OCI-LY1 (cell line): ENCODE data around the gene C16orf87.
A peak's percentile ranks its signal among the peaks of the same experiment; 100 is the strongest.

ENCODE experiments used
- H2AFZ ChIP-seq: fragments of 200-600 bp; sonication (generic), shearing (Covaris generic); 2 replicates; pipeline ENCODE4 v1.6.0; 2014; ENCODE audit warnings: antibody characterized with exemption, mild to moderate bottlenecking, low read length
- H3F3A ChIP-seq: fragments of 200-600 bp; sonication (generic), shearing (Covaris generic); 2 replicates; pipeline ENCODE4 v1.6.0; 2014; ENCODE audit warnings: mild to moderate bottlenecking, antibody characterized with exemption, low read length, moderate library complexity; ENCODE audit not compliant: insufficient read depth
- H3K27ac ChIP-seq: fragments of 200-600 bp; sonication (generic); 2 replicates; pipeline ENCODE4 v1.5.1; 2014; ENCODE audit warnings: low read length, mixed run types, mild to moderate bottlenecking, low read depth; ENCODE audit not compliant: poor library complexity, severe bottlenecking
- H3K27me3 ChIP-seq: fragments of 200-600 bp; sonication (generic); 2 replicates; pipeline ENCODE4 v1.6.0; 2014; ENCODE audit warnings: antibody characterized with exemption, mild to moderate bottlenecking, low read length, moderate library complexity; ENCODE audit not compliant: insufficient read depth
- H3K36me3 ChIP-seq: fragments of 200-600 bp; sonication (generic); 2 replicates; pipeline ENCODE4 v1.6.1; 2014; ENCODE audit warnings: mild to moderate bottlenecking, antibody characterized with exemption, low read length, moderate library complexity, mixed read lengths; ENCODE audit not compliant: insufficient read depth
- H3K4me1 ChIP-seq: fragments of 200-600 bp; sonication (generic); 2 replicates; pipeline ENCODE4 v1.5.1; 2014; ENCODE audit warnings: mild to moderate bottlenecking, low read length, moderate library complexity; ENCODE audit not compliant: insufficient read depth, severe bottlenecking
- H3K4me2 ChIP-seq: fragments of 200-600 bp; sonication (generic), shearing (Covaris generic); 2 replicates; pipeline ENCODE4 v1.6.1; 2014; ENCODE audit warnings: low read length
- H3K4me3 ChIP-seq: fragments of 200-600 bp; sonication (generic); 2 replicates; pipeline ENCODE4 v1.5.1; 2014; ENCODE audit warnings: low read length, low read depth, mild to moderate bottlenecking, mixed read lengths; ENCODE audit not compliant: poor library complexity, severe bottlenecking
- H3K79me2 ChIP-seq: fragments of 200-600 bp; shearing (Covaris generic); 2 replicates; pipeline ENCODE4 v1.6.1; 2016; ENCODE audit warnings: mixed run types, low read length, mixed read lengths; ENCODE audit not compliant: insufficient read depth
- H3K9ac ChIP-seq: fragments of 200-600 bp; sonication (generic), shearing (Covaris generic); 2 replicates; pipeline ENCODE4 v1.6.1; 2014; ENCODE audit warnings: mild to moderate bottlenecking, low read length, mixed read lengths
- H3K9me2 ChIP-seq: fragments of 200-600 bp; sonication (generic), shearing (Covaris generic); 2 replicates; pipeline ENCODE4 v1.6.1; 2014; ENCODE audit warnings: low read depth, mild to moderate bottlenecking, low read length, mixed read lengths
- H3K9me3 ChIP-seq: fragments of 200-600 bp; shearing (Covaris generic); 2 replicates; pipeline ENCODE4 v1.6.1; 2014; ENCODE audit warnings: low read length, mixed read lengths
- H4K20me1 ChIP-seq: fragments of 200-600 bp; sonication (generic), shearing (Covaris generic); 2 replicates; pipeline ENCODE4 v1.6.0; 2016; ENCODE audit warnings: mild to moderate bottlenecking, low read length; ENCODE audit not compliant: insufficient read depth
- EZH2 ChIP-seq: fragments of 200-600 bp; sonication (generic), shearing (Covaris generic); IDR thresholded peaks from 2 replicates; pipeline ENCODE4 v1.8.0; 2017; ENCODE audit warnings: borderline replicate concordance, mixed run types, mild to moderate bottlenecking, antibody characterized with exemption, low read length, moderate library complexity, mixed read lengths
- TF ChIP-seq, protein P1 (sequence below): fragments of 200-600 bp; sonication (generic), shearing (Covaris generic); IDR thresholded peaks from 2 replicates; pipeline ENCODE4 v1.5.1; 2017; ENCODE audit warnings: mild to moderate bottlenecking, antibody characterized with exemption, low read length, moderate library complexity, mixed read lengths

The C16orf87 gene

DNA sequence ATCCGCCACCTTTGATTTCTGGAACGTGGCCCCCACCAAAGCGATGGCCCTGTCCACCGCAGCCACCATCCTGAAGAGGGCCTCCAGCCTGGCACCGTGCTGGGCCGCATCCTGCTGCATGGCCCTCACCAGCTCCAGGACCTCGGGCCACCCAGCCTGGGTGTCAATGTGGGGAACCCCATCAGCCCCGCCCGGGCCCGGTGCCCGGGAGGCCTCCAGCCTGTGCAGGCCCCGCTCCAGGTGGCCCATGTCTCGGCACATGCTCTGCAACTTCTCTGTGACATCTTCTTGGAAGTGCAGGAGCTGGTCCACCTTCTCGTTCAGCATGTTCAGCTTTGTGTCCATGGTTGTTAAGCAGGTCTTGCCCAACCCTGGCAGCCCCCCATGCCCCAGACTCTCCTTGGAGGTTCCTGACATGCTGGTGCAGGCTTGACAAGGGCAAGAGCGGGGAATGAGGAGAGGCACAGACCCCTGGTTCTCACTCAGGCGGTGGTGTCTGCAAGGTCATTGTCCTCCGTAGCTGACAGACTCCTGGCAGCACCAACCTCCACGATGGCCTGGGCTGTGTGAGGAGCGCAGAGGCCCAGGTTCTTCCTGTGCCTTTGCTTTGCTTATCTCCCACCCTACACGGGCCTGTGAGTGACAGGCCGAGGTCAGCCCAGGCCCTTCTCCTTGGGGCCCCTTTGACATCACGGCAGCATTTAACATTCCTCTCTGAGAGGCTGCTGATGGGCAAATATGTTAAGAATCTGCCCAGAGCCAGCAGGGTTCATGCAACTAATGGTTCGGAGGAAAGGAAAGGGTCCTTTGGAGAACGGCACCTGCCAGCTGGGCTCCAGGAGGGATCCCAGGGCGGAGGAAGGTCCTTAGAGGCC lies 83.0 kb downstream of the C16orf87 start, which contains the start of gene MYLK3:
MYLK3 (minus strand) TSS at position 568 of the 875 bp plus-strand sequence; CDS start at position 417, 151 bp downstream.
- TF ChIP-seq, protein P1, sequence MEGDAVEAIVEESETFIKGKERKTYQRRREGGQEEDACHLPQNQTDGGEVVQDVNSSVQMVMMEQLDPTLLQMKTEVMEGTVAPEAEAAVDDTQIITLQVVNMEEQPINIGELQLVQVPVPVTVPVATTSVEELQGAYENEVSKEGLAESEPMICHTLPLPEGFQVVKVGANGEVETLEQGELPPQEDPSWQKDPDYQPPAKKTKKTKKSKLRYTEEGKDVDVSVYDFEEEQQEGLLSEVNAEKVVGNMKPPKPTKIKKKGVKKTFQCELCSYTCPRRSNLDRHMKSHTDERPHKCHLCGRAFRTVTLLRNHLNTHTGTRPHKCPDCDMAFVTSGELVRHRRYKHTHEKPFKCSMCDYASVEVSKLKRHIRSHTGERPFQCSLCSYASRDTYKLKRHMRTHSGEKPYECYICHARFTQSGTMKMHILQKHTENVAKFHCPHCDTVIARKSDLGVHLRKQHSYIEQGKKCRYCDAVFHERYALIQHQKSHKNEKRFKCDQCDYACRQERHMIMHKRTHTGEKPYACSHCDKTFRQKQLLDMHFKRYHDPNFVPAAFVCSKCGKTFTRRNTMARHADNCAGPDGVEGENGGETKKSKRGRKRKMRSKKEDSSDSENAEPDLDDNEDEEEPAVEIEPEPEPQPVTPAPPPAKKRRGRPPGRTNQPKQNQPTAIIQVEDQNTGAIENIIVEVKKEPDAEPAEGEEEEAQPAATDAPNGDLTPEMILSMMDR: no peak
- no peak for TF ChIP-seq EZH2
- Histone ChIP-seq H3K4me3 (peak within 1 kb of the TSS; percentile 13), H3K9me3 (no peaks in the 10 kb centered on the region), H3K36me3 (no peaks in the 10 kb centered on the region), H3K79me2 (no peaks in the 10 kb centered on the region), H3K9me2 (no peaks in the 10 kb centered on the region), H4K20me1 (no peaks in the 10 kb centered on the region), H3K27ac (peak within 1 kb of the TSS; percentile 97), H3K9ac (peak within 1 kb of the TSS; percentile 63), H3F3A (0 out of 2 replicates have a peak, but pooled peaks cover 8% of the 10 kb centered on the region), H2AFZ (peak within 1 kb of the TSS; percentile 22; the same call in 1 of the 2 replicates), H3K27me3 (no peaks in the 10 kb centered on the region), H3K4me2 (peak within 1 kb of the TSS; percentile 48), H3K4me1 (peaks cover 66% of the 10 kb centered on the region)

DNA sequence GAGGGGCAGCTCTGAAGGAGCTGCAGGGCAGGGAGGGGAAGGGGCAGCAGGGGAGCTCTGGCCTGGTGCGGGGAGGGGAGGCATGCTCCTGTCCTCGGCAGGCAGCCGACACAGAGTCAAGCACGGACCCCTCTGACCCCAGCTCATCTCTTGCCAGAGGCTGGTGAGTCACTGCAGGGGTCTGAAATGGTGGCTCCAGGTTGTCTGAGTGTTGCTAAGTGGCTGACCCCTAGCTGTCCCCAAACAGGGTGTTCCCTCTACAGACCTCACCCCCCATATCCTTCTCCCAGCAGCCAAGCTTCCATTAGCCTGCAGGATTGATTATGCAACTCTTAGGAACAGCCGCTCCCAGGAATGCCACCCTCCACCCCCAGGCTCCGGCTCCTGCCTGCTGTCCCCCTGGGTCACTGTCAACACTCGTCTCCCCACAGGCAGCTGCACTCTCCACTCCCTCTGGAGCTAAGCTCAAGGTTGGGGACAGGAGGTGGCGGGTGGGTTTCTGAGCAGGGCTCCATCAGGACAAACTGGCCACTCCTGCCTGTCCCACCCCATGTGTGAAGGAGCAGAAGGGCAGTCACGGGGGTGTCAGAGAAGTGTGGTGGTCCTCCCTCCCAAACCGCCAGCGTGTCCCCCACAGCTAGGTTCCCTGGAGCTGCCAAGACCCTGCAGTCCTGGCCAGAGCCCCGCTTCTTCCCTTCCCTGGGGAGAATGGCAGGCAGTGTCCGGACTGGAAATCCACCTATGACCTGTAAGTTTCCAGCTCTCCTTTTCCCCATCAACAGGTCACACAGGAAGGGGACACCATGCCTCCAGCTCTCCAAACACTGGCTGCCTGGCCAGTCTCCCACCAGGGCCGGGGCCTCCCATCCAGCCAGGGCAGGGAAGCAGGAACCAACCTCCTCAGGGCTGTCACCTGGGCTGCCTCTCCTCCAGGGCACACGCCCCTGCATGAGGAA lies 83.9 kb downstream of the C16orf87 start:
- peak overlapping the region; percentile 63; the same call in 1 of the 2 replicates for H3K9ac ChIP-seq
- TF ChIP-seq EZH2: no peak
- TF ChIP-seq, protein P1: no peak
- H3K27me3 ChIP-seq: no peaks in the 10 kb centered on the region
- H4K20me1 ChIP-seq: no peaks in the 10 kb centered on the region
- H3K36me3 ChIP-seq: no peaks in the 10 kb centered on the region
- no peaks in the 10 kb centered on the region for H3K79me2 ChIP-seq
- no peaks in the 10 kb centered on the region for H3K9me3 ChIP-seq
- H3F3A ChIP-seq: 0 out of 2 replicates have a peak, but pooled peaks cover 8% of the 10 kb centered on the region
- H2AFZ ChIP-seq: no peak overlapping the region
- H3K27ac ChIP-seq: peak overlapping the region; percentile 97
- H3K4me3 ChIP-seq: peak overlapping the region; percentile 13
- peak overlapping the region; percentile 48 for H3K4me2 ChIP-seq
- no peaks in the 10 kb centered on the region for H3K9me2 ChIP-seq
- peaks cover 73% of the 10 kb centered on the region for H3K4me1 ChIP-seq
